Epithelial cell of esophagus (primary cell): Measurements from ENCODE around the gene USP34.
A peak's percentile ranks its signal among the peaks of the same experiment; 100 is the strongest.

Experiments
- DNase-seq: peaks from one replicate; pipeline ENCODE4 v3.0.0; 2010; ENCODE audit warnings: low read depth
- H3K4me3 ChIP-seq: 2 replicates; pipeline ENCODE4 v1.5.1; 2011; ENCODE audit warnings: mild to moderate bottlenecking, low read length, control low read depth
- TF ChIP-seq, protein P1 (sequence below): IDR thresholded peaks from 2 replicates; pipeline ENCODE4 v1.5.1; 2011; ENCODE audit warnings: low read depth, mild to moderate bottlenecking, low read length, control low read depth, inconsistent platforms; ENCODE audit not compliant: insufficient read depth; ENCODE audit errors: missing control alignments

The USP34 gene

GRCh38 chr2:61272421-61273070 lies 198.3 kb downstream of the USP34 start:
- no peak for DNase-seq
- H3K4me3 ChIP-seq, result no peak overlapping the region
- TF ChIP-seq, protein P1, sequence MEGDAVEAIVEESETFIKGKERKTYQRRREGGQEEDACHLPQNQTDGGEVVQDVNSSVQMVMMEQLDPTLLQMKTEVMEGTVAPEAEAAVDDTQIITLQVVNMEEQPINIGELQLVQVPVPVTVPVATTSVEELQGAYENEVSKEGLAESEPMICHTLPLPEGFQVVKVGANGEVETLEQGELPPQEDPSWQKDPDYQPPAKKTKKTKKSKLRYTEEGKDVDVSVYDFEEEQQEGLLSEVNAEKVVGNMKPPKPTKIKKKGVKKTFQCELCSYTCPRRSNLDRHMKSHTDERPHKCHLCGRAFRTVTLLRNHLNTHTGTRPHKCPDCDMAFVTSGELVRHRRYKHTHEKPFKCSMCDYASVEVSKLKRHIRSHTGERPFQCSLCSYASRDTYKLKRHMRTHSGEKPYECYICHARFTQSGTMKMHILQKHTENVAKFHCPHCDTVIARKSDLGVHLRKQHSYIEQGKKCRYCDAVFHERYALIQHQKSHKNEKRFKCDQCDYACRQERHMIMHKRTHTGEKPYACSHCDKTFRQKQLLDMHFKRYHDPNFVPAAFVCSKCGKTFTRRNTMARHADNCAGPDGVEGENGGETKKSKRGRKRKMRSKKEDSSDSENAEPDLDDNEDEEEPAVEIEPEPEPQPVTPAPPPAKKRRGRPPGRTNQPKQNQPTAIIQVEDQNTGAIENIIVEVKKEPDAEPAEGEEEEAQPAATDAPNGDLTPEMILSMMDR, result no peak

DNA sequence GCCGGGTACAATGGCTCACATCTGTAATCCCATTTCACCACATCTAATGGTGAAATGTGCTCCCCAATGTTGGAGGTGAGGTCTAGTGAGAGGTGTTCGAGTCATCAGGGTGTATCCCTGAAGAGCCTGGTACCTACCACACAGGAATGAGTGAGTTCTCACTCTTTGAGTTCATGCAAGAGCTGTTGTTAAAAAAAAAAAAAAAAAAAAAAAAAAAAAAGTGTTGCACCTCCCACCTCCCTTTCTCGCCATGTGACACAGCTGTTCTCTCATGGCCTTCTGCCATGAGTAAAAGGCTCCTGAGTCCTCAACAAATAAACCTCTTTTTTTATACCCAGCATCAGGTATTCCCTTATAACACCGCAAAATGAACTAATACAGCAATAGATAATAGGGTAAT lies 202.6 kb downstream of the USP34 start:
- TF ChIP-seq, protein P1, result no peak
- DNase-seq, result peak; percentile 87
- H3K4me3 ChIP-seq, result no peak overlapping the region

GRCh38 chr2:61266632-61267505 lies 204.0 kb downstream of the USP34 start:
- TF ChIP-seq, protein P1, result no peak
- DNase-seq, result no peak
- H3K4me3 ChIP-seq, result no peak overlapping the region

DNA sequence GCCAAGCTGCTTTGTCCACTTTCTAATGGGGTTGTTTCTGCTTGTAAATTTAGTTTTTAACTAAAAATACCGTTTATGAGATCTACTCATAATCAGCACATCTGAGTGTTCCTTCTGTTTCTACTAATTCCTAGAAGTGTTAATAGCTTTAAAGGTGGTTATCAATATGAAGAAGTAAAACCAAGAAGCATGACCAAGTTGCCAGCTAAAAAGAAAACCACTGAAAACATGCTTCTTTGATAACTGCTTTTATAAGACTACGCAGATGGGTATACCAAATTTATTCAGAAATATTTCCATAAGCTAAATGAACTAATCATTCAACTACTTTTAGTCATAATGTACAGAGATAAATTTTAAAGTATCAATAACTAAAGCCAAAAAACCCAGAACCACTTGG lies 207.1 kb downstream of the USP34 start:
- no peak overlapping the region for H3K4me3 ChIP-seq
- no peak for DNase-seq
- TF ChIP-seq, protein P1, result no peak

GRCh38 chr2:61262699-61263098 lies 208.2 kb downstream of the USP34 start:
- DNase-seq, result no peak

DNA sequence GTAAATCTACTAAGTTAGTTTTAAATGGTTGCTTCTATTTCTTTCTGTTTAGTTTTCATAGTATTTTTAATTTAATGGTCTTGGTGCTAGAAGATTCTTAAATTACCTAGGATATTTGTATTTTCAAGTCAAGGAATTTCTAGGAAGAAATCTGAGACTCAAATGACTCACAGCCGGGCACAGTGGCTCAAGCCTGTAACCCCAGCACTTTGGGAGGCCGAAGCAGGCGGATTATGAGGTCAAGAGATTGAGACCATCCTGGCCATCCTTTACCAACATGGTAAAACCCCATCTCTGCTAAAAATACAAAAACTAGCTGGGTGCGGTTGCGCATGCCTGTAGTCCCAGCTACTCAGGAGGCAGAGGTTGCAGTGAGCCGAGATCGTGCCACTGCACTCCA lies 213.4 kb downstream of the USP34 start:
- no peak for DNase-seq
- TF ChIP-seq, protein P1, result no peak
- no peak overlapping the region for H3K4me3 ChIP-seq

More at GRCh38 chr2:61262699-61263098, 208.2 kb downstream of the USP34 start:
- TF ChIP-seq, protein P1, result no peak
- no peak overlapping the region for H3K4me3 ChIP-seq
